GM19463 (cell line): ENCODE measurements around the gene SLC12A3.

Experiments
- ATAC-seq: cut with Tn5 transposase; IDR thresholded peaks from one replicate; pipeline ENCODE4 v1.9.1; 2021; ENCODE audit warnings: mild to moderate bottlenecking, moderate library complexity; ENCODE audit not compliant: unreplicated experiment

The SLC12A3 gene, protein sequence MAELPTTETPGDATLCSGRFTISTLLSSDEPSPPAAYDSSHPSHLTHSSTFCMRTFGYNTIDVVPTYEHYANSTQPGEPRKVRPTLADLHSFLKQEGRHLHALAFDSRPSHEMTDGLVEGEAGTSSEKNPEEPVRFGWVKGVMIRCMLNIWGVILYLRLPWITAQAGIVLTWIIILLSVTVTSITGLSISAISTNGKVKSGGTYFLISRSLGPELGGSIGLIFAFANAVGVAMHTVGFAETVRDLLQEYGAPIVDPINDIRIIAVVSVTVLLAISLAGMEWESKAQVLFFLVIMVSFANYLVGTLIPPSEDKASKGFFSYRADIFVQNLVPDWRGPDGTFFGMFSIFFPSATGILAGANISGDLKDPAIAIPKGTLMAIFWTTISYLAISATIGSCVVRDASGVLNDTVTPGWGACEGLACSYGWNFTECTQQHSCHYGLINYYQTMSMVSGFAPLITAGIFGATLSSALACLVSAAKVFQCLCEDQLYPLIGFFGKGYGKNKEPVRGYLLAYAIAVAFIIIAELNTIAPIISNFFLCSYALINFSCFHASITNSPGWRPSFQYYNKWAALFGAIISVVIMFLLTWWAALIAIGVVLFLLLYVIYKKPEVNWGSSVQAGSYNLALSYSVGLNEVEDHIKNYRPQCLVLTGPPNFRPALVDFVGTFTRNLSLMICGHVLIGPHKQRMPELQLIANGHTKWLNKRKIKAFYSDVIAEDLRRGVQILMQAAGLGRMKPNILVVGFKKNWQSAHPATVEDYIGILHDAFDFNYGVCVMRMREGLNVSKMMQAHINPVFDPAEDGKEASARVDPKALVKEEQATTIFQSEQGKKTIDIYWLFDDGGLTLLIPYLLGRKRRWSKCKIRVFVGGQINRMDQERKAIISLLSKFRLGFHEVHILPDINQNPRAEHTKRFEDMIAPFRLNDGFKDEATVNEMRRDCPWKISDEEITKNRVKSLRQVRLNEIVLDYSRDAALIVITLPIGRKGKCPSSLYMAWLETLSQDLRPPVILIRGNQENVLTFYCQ

DNA sequence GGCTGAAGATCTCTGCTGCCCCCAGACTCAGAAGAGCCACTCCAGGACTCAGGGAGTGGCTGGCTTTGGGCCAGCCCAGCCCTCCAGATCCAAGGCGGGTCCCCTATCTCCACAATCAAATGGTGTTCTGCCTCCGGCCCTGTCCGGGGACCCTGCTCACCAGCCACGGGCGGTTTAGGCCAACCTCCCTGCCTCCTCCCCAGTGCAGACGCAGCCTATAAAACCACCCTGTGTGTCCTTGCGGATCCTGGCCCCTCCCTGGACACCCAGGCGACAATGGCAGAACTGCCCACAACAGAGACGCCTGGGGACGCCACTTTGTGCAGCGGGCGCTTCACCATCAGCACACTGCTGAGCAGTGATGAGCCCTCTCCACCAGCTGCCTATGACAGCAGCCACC is at the start of gene SLC12A3:
SLC12A3 (plus strand) TSS at position 248 of the 400 bp plus-strand sequence; CDS start at position 277, 29 bp downstream.
- ATAC-seq = no peak

DNA sequence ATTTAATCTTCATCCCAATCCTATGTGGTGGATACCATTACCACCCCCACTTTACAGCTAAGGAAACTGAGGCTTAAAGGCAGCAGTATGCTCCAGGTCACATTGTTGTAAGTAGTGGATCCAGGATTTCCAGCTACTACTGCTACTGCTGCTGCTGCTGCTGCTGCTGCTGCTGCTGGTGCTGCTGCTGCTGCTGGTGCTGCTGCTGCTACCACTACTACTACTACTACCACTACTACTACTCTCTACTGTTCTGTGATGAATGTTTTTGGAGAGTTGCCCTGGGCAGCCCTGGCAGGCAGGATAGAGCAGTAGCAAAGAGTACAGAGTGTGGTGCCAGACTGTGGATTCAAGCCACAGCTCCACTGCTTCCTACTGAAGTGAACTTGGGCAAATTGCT is 49.3 kb upstream of the SLC12A3 start:
- no peak for ATAC-seq

DNA sequence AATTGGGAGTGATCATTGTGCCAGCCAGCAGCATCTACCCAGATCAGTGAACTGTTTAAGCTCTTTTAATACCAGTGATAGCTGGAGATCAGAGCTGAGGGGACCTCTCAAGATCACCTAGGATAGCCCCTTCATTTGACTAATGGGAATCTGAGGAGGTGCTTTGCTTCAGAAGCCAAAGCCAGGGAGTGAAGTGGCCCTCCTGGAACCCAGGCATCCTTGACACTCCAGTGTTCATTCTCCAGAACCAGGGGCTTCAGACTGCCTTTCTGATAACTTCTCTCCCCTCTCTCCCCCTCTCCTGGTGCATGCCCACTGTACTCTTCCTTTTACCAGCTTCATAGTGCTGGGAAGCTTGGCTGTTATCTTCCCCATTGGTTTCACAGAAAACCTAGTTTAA is 48.0 kb upstream of the SLC12A3 start:
- ATAC-seq = no peak

DNA sequence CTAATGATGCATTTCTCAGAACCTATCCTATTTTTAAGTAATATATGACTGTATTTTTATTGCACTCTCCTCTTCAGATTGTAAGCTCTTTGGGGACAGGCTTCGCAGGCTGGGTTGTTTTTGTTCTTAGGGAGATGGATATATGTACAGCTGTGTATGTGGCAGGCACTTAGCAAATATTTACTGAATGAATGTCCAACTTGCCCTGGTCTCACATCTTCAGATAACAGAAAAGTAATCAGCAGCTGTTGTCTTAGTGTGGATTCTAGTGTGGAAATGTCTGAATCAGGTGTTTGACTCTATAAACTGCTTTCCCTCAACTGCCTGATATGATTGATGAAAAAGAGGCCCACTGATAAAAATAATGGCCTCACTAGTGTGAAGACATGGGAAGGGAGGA is 47.1 kb upstream of the SLC12A3 start:
- no peak for ATAC-seq

DNA sequence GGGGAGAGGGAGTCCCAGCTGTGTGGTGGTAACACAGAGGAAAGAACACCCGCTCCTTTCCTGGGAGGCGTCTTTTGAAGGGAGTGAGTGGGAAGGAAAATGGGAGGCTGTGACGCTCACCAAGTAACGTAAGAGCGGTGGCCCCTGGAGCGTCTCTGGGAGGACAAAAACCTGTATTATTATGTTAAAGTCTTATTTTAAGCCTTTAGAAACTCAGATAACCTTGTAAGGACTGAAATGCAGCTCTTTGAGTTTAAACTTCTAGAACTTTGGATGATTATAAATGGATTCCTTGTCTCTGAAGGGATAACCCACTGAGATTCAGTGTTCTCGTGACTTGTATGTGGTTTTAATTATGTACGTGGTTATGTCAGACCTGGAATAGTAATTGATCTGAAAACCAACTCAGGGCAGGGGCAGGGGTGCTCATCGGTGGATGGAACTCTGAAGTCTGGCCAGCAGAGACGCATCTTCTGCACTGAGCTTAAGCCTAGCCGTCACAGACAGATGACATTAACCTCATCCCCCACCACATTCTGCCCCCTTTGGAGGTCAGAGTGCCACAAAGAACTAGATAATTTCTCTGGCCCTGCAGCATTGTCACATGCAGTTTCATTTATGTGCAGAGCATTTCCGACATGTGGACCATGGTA is 41.8 kb upstream of the SLC12A3 start:
- ATAC-seq = no peak

DNA sequence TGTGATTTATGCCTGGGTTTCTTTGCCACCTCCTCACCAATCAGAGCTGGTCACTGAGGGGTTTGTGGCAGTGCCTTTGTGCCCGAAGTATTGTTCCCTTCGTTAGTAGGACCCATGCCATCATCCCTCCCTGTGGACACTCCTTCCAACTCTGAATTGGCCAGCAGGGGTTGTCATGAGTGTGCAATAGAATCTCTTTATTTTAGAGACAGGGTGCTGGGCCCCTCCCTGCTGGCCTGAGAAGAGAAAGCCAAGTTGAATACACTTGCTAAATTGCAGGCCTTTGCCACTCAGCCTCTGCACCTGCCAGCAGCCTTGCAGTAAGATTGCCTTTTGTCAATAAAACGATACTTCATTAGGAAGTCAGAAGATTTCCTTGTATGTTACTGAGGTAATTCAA is 40.7 kb upstream of the SLC12A3 start:
- no peak for ATAC-seq

DNA sequence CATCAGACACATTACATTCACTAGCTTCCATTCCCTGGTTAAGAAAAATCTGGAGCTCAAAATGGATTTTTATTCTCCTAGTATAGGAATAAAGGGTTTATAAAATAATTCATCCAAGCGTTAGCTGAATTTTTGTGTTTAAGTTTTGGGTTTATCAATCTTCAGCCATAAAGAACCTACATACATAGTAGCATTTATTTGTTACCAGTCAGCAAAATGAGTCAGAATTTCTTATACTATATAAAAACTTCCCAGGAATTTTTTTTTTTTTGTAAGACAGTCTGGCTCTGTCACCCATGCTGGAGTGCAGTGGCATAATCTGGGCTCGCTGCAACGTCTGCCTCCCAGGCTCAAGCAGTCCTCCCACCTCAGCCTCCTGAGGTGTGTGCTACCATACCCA is 40.2 kb upstream of the SLC12A3 start:
- ATAC-seq = no peak

DNA sequence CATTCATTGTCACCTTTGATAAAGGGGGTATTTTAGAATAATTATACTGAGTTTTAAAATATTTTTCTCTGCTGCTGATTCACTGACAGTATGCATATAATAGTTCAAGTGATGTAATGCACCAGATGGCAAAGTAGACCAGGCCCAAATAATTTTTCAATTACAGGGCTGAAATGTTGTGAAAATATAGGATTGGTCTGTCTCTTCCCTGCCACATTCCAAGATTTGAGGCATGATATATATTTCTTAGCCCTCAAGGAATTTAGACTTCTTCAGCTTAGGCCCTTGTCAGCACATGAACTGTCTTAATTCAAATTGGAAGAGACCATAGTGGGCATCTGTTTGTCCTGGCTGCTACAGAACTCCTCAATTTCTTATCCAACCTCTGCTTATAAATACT is 39.2 kb upstream of the SLC12A3 start:
- ATAC-seq = no peak

DNA sequence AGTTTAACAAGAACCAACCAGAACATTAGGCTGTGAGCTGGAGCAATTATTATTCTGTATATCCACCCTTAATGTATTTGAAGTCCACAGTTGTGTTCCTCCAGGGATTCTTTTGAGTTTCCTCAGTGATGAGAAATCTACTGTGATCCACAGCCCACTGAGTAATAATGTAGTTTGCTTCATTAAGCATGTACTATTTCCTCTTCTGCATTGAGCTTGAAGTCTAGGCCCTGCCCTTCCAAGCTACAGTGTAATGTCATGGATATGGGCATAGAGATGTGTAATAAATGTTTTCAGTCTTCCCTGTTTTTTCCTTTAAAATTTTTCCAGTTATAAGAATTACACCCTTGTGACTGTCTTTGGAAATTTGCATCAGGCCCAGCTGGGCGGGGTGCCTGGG is 36.4 kb upstream of the SLC12A3 start:
- ATAC-seq = no peak

DNA sequence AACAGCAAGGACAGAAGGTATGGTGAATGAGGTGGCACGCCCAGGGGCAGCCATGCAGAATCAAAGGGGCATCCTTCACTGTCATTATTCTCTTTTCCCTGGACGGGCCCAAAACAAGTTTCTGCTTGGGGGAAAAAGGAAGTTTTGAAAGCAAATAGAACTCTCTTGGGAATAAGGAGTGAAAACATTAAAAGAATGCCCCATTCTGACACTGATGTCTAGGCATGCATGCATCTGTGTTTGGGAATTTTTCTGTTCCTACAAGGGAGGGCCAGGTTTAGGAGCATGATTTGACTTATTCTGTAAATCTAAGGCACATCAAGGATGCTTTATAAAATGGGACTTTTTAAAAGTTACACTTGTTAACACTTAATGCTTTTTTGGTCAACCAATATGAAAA is 34.3 kb upstream of the SLC12A3 start:
- ATAC-seq = no peak

DNA sequence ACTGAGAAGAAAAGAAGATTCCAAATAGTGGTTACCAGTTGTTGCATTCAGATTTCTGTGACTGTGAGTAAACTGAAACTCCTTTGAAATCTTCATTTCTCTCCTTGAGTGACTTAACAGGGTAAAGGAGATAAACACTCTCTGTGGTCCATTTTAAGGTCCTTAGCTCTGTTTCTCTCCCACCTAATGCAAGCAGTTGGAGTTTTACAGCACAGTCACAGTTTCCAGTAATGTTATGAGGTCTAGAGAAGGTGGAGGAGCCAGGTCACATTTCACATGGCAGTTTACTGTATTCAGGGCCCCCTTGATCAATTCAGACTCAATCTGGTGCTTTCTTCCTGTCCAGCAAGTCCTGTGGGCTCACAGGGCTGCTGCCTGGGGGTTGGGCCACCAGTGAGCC is 32.2 kb upstream of the SLC12A3 start:
- ATAC-seq = no peak

DNA sequence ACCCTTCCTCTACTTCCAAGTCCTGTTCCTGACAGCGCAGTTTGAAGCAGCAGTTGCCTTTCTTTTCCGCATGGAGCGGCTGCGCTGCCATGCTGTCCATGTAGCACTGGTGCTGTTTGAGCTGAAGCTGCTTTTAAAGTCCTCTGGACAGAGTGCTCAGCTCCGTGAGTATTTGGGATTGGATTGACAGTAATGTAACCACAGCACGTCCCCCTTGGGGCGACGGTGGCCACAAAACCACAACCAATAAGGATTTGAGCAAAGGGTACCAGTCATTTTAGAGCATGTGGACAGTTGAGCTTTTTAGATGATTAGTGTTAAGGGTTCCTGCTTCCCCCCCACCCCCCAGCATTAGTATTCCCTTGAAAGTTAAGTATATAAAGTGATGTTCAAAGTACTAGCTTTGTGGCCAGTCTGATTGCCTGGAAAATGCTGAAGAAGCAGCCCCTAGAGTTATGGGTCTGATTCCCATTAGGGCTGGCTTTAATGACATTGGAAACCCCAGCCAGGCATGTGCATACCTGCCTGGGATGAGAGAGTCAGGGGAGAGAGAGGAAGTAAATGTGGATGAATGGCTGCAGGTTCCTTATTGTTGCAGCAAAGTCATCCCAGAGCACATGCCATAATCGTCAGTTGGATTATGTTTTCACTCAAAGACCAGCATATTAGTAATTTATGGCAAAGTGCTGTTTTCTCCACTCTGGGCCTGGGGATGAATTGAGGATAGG is 31.6 kb upstream of the SLC12A3 start:
- no peak for ATAC-seq

DNA sequence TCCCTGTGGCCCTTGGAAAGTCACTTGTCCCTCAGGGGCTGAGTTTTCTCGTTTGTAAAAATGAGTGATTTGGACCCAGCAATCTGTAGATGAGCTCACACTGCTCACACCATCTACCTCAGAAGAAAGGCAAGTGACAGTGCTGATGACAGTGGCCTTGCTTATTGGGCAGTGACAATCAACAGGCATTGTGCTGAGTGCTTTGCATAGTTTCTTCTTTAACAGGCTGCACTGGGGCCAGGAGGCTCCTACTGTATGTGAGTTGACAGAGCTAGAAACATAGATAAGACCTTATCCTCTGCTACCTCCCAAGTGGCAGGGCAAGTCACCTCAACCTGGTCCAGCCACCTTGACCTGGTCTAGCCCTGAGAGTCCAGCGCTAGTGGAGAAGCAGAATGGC is 29.7 kb upstream of the SLC12A3 start:
- ATAC-seq = no peak

DNA sequence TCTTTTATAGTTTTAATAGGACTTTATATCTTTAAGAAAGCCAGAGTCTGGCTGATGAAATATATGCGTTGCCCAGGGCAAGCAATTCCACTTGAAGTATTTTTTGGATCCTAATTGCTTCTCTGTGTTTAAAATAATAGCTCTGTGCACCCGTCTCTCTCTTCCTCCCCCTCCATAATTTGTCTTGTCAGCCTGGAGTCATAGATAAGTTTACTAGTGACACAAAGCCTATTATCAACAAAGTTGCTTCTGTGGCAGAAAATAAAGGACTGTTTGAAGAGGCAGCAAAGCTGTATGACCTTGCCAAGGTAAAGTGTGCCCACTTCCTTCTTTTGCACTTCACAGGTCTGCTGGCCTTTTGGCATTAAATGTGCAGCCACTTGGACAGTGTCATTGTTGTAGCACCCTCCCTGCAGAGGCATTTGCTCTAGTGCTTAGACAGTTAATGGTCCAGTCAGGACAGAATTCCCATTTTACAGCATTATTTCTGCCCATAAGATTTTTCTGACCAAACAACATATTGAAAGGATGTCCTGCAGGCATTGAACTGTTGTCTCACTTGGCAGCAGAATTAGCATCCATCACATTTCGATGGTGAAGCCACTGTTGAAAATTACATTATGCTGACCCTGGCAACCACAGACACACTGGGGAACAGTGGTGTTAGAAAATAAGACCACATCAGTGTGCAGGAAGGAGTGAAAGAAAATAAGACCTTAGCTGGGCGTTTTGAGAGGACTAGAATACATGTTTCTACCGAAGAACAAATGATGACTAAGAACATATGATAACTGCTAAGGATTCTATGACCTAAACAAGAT is 28.4 kb upstream of the SLC12A3 start:
- ATAC-seq = no peak

DNA sequence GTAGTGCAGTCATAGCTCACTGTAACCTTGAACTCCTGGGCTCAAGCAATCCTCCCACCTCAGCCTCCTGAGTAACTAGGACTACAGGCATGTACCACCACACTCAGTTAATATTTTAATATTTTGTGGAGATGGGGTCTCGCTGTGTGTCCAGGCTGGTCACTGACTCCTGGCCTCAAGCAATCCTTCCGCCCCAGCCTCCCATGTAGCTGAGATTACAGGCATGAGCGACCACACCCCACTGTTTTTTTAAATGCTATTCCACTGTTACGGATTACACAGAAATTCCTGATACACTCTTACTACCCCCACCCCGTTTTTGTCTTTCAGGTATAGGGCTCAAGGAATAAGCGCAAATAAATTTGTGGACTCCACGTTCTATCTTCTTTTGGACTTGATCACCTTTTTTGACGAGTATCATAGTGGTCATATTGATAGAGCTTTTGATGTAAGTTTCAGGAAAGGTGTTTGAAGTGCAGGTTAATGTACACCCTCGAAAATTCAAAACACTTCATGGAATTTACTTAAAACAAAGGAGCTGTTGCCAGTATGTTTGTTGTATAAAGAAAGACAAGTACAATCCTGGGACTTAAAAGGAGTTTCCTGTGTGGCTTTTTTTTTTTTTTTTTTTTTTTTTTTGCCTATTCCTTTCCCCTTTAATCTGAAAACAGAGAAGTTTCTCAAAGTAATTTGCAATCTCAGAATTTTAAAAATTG is 26.2 kb upstream of the SLC12A3 start:
- ATAC-seq = no peak

DNA sequence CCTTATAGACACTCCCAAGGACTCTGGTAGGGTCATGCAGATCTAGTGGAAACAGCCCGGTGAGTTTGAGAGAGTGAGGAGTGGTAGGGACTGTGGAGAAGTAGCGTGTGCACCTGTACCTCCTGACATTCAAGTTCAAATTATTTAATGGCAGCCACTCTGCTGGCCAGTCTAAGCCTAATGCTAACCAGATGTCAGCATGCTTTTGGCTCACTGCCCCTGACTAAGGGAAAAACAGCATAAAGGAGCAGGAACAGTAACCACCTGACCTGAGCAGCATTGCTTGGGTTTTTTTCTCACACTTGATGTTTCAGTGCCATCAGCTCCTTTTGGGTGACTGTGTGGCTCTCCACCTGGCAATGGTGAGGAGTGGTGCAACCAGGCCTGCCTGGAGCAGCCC is 23.8 kb upstream of the SLC12A3 start:
- ATAC-seq = no peak

DNA sequence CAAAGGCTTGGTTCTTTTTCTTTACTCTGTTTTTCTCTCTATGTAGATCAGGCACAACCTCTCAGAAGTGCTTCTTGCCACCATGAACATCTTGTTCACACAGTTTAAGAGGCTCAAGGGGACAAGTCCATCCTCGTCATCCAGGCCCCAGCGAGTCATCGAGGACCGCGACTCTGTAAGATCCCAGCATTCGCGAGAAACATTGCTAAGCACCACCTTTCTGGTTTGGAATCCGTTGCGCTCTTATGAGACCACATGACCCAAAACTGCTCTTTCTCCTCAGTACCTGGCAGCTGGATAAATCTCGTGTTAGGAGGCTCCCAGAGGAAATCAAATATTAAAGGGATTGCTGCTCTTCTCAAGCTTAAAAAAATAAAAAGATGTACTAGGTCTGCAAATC is 23.3 kb upstream of the SLC12A3 start:
- no peak for ATAC-seq

DNA sequence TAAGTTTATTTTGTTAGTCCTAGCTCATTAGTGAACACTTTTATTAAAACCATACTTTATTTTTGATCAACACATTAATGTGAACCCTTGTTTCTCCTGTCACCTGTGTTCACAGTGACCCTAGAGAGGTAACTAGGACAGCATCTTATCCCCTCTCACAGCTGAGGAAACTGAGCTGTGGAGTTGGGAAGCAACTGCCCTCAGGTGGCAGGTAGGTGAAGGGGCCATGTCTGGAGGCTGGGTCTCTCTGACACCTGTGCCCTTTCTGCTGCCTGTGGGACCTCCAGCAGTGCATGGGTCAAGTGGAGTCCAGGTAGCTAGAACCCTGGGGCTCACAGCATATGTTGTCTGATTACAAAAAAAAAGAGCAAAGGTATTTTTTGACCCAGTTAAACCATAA is 22.9 kb upstream of the SLC12A3 start:
- no peak for ATAC-seq

DNA sequence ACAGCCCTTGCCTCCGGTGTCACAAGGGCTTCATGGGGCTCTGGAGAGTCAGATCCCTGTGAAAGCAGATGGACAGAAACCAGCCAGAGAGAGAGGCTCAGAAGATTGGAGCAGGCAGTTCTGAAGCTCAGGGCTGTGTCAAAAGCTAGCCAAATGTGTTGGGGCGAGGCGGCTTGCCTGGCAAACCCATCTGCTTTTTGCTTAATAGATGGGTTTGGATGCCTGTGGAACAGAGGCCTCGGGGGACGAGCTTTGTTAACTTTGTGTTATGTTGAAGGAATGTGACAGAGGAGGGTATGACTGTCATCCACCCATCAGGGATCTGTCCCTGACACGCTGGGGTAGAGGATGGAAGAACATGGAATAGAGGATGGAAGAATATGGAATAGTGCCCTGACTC is 21.0 kb upstream of the SLC12A3 start:
- ATAC-seq = no peak
